ENCODE measurements around the gene NAA25.
"Not testable (repeated sequence)": the region's sequence is repeated elsewhere in the genome, so short reads cannot be mapped to it uniquely, and the experiment has no call there.

The NAA25 gene

DNA sequence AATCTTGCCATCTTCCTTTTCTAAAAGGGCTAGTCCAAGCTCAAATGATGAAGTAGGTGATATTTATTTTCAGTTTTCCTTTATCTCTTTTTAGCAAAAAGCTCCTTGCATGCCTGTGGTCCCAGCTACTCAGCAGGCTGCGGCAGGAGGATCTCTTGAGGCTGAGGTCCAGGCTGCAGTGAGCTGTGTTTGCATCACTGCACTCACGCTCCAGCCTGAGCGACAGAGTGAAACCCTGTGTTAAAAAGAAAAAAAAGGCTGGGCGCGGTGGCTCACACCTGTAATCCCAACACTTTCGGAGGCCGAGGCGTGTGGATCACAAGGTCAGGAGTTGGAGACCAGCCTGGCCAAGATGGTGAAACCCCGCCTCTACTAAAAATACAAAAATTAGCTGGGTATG lies 100.6 kb downstream of the NAA25 start:
- DNase-seq, result no peak

GRCh38 chr12:112005419-112006395 lies 102.9 kb downstream of the NAA25 start:
- DNase-seq, result no peak

DNA sequence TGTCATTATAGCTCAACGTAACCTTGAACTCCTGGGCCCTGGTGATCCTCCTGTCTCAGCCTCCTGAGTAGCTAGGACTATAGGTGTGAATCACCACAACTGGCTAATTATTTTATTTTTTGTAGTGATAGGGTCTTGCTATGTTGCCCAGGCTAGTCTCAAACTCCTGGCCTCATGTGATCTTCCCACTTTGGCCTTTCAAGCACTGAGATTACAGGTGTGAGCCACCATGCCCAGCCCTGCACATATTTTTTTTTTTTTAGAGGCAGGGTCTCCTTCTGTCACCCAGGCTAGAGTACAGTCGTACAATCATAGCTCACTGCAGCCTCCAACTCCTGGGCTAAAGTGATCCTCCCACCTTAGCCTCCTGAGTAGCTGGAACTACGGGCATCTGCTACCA lies 104.5 kb downstream of the NAA25 start:
- DNase-seq, result no peak

DNA sequence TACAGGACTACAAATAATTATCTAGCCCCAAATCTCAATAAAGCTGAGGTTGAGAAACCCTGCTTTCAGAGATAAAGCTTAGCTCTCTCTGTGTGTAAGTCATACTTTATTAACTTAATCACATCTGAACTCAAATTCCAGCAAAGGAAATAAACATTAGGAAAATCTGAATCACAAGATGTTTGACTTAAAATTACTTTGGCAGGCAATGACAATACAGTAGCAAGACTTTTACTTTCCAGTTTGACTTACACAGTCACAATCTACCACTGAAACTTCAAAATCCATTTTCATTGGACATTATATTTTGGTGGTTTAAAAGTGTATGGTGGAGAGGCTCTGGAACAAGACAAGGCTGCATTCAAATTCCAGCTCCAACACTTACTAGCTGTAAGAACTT lies 107.0 kb downstream of the NAA25 start:
- DNase-seq, result no peak

DNA sequence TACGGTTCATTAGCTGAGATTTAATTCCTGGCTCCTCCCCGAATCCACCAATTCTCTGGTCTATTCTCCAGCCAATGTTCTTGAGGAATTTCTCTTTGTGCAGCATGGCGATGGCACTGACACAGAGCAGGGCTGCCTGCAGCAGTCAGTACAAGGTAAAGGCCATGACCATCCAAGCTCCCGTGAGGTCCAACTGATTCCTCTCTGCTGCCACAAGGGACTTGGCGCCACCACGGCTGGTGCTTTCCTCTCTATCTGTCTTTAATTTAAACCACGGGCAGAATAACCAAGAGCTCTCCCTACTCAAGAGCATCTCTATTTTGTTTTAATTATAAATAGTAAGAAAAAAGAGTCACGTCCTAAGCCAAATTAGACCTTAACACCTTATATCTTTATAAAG lies 107.8 kb downstream of the NAA25 start:
- DNase-seq, result peak in 1 of 2 donors; percentile 29

DNA sequence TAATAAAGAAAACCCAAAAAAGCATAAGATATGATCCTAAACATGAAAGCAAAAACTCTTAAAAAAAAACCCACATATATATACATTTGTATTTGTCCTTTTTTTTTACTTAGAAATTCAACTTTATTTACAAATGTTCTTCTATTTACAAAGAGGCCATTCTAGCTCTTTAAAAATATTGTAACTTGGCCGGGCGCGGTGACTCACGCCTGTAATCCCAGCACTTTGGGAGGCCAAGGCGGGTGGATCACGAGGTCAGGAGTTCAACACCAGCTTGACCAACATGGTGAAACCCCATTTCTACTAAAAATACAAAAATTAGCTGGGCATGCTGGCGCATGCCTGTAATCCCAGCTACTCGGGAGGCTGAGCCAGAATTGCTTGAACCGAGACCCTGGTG lies 109.5 kb downstream of the NAA25 start:
- not testable (repeated sequence) for DNase-seq

GRCh38 chr12:111998015-111998414 lies 110.6 kb downstream of the NAA25 start:
- no peak for DNase-seq

- no peak for DNase-seq
Measured at GRCh38 chr12:111997300-111997699, 111.3 kb downstream of the NAA25 start.

- DNase-seq, result no peak
Measured at GRCh38 chr12:111995782-111996480, 112.7 kb downstream of the NAA25 start.

DNA sequence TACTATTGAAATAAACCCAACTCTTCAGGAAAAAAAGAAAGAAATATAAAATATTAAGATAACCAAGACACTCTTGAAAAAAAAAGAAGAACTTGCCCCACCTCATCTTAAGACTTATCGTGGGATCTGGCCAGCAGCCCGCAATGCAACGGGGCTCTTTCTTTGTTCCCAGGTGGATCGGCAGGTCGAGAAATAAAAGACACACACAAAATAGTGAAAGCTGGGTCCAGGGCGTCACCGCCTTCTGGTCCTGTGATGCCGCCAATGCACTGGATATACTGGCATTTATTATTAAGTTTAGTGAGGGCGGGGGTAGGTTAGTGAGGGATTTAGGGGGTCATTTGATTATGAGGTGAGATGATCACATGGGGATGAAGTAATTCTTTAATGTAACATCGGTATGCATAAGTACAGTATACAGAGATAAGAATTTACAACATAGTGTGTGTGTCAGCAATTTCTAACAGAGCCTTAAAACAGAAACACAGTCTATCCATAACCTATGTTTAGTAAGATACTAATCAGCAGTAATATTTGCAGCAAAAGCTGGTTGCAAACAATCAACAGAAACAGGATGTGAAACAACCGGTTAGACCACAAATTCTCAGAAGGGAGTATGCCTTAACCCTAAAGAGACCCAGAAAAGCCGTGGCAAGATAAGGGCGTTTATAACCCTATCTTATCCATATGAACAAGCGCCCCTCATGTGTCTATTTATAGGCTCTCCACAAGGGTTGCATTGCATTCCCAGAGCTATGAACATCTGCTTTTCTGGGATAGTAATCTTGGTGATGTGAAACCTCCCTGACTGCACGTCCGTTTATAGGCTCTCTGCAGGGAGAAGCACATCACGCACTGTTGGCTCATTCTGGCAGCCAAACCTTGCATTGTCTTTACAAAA lies 114.1 kb downstream of the NAA25 start:
- peak in 1 of 2 donors; percentile 53 for DNase-seq

GRCh38 chr12:111993292-111994150 lies 115.1 kb downstream of the NAA25 start:
- peak in 1 of 2 donors; percentile 43 for DNase-seq

DNA sequence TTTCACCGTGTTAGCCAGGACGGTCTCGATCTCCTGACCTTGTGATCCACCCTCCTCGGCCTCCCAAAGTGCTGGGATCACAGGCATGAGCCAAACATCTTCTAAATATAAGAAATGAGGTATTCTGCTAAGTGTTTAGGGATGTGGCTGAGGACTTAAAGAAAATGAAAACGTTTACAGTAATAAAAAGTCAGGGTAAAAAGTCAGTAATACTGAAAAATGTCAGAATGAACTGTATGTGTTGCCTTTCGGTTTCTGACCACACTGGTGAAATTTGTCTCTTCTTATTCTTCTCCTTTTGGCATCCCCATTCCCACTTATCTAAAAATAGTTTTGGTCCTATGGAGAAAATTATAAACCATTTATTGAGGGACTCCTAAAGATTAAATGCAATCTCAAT lies 116.1 kb downstream of the NAA25 start:
- DNase-seq, result no peak

GRCh38 chr12:111991946-111992345 lies 116.6 kb downstream of the NAA25 start:
- no peak for DNase-seq

DNA sequence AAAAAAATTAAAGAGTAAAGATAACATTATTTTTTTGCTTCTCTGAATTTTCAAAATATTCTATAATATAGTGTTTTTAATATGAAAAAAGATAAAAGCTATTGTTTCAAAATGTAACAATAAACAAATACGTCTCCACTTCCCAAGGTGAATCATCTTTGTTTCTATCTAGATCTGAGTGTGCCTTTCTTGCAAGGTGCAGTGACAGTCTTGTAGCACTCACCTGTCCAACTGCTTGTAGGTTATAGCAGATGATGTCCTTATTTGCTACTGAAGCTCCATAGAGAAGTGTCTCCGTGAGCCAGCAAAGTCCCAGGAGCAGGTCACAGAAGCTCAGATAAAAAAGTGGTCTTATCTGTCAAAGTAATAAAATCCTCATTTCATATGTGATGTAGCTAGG lies 117.0 kb downstream of the NAA25 start:
- DNase-seq, result no peak

DNA sequence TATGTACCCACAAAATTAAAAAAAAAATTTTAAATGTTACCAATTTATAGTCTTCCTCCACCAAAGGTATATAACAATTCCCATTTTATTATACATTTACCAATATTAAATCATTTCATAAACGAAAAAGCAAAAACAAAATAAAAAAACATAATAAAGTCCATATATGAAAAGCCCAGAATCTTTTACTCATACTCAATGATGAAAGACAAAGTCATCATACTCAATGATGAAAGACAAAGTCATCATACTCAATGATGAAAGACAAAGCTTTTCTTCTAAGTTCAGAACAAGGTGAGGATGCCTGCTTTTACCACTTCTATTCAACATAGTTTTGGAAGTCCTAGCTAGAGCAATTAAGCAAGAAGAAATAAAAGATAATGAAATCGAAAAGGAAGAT lies 123.8 kb downstream of the NAA25 start:
- no peak for DNase-seq

GRCh38 chr12:111981987-111982386 lies 126.6 kb downstream of the NAA25 start:
- no peak for DNase-seq

DNA sequence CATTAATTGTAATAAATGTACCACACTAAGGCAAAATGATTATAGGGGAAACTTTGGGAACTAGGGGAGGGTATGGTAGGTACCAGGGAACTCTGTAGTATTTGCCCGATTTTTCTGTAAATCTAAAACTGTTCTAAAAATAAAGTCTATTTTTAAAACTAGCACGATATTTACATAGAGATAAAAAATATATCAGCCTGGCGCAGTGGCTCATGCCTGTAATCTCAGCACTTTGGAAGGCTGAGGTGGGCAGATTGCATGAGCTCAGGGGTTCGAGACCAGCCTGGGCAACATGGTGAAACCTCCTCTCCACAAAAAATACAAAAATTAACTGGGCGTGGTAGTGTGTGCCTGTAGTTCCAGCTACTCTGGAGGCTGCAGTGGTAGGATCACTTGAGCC lies 128.0 kb downstream of the NAA25 start:
- no peak for DNase-seq

DNA sequence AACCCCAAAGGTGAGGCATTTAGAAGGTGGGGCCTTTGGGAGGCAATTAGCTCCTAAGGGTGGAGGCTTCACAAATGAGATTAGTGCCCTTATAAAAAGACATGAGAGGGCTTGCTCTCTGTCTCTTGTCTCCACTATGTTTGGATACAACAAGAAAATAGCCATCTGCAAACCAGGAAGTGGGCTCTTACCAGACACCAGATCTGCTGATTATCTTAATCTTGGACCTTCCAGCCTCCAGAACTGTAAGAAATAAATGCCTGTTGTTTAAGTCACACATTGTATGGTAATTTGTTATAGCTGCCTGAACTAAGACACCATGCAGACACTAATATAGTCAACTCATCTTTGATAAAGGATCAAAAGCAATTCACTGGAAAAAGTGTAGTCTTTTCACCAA lies 130.0 kb downstream of the NAA25 start:
- DNase-seq, result no peak

- DNase-seq, result no peak
Measured at GRCh38 chr12:111976860-111977259, 131.7 kb downstream of the NAA25 start.

Data from CD4-positive, alpha-beta T cell treated with Interleukin-1 beta for 1 hour (primary cell).